ENCODE results near the gene SH2D7. TPM values are rescaled to one million over a fixed set of nuclear protein-coding genes. Genes with fewer than 3 reads are reported as not detected.

Gene SH2D7
- total RNA-seq, 1 experiment from 2014 or later = not detected

- Histone ChIP-seq H3K9me3 (ENCODE audit: control insufficient read depth, insufficient read depth, low read depth, low read length) (no peaks in the 10 kb centered on the region), H3K4me3 (ENCODE audit: low read depth in 2 of 2, low read length in 2 of 2) (no peak overlapping the region), H3K4me1 (ENCODE audit: control insufficient read depth, insufficient read depth, low read length) (no peaks in the 10 kb centered on the region), H3K27ac (ENCODE audit: low read length) (no peak overlapping the region), H3K36me3 (ENCODE audit: control insufficient read depth, insufficient read depth, low read length) (no peaks in the 10 kb centered on the region), H3K27me3 (ENCODE audit: control insufficient read depth, insufficient read depth, low read length) (no peaks in the 10 kb centered on the region)
- DNase-seq (ENCODE audit: low read depth, low spot score) (no peak), ATAC-seq (peak; percentile 25; the same call in 1 of the 2 replicates)
- TF ChIP-seq TCF7L2 (IDR thresholded peaks at IDR 0.05; ENCODE audit: low read depth, low read length) (no peak), REST (IDR thresholded peaks at IDR 0.05; ENCODE audit: insufficient read depth in 1 of 2, low read depth in 2 of 2, low read length in 1 of 2) (no peak), SIN3A (IDR thresholded peaks at IDR 0.05; ENCODE audit: borderline replicate concordance, insufficient read depth, low read depth, low read length) (no peak), CTCF (IDR thresholded peaks at IDR 0.05) (no peak), POLR2AphosphoS5 (IDR thresholded peaks at IDR 0.05; ENCODE audit: low read depth, low read length) (no peak)
- BruUV-seq (replicated peaks) = no TSS peak
- in situ Hi-C loops (cut with HindIII; ENCODE audit: low pct_unique_long_range_greater_than_20kb, low sequenced_read_pairs) (no loop called here), intact Hi-C loops (cut with micrococcal nuclease; ENCODE audit: unreplicated experiment) (no loop called here)
- POLR2A ChIA-PET = interaction anchor here (1.0 kb wide), 1 partner anchor 8 kb away, joined by 3 read pairs; no protein-coding TSS in a partner anchor
- CTCF ChIA-PET = interaction anchor here (0.6 to 0.7 kb wide), 2 partner anchors 22 to 115 kb away, joined by 3 to 4 read pairs; no protein-coding TSS in a partner anchor
These were observed 9.6 kb upstream of the SH2D7 start for GRCh38 chr15:78082743-78083110.

GRCh38 chr15:78083186-78083585 is 9.2 kb upstream of the SH2D7 start:
- ChIA-PET CTCF (interaction anchor here (0.6 kb wide), 1 partner anchor 115 kb away, joined by 4 read pairs; no protein-coding TSS in a partner anchor), POLR2A (no interaction called here)
- in situ Hi-C loops (cut with HindIII; ENCODE audit: low pct_unique_long_range_greater_than_20kb, low sequenced_read_pairs) = no loop called here
- H3K4me1 ChIP-seq (ENCODE audit: control insufficient read depth, insufficient read depth, low read length) = no peaks in the 10 kb centered on the region
- H3K27ac ChIP-seq (ENCODE audit: low read length) = no peak overlapping the region
- no peaks in the 10 kb centered on the region for H3K9me3 ChIP-seq (ENCODE audit: control insufficient read depth, insufficient read depth, low read depth, low read length)
- BruUV-seq (replicated peaks) = no TSS peak
- no peak for ATAC-seq
- no peak overlapping the region for H3K4me3 ChIP-seq (ENCODE audit: low read depth in 2 of 2, low read length in 2 of 2)
- intact Hi-C loops (cut with micrococcal nuclease; ENCODE audit: unreplicated experiment) = no loop called here
- no peaks in the 10 kb centered on the region for H3K36me3 ChIP-seq (ENCODE audit: control insufficient read depth, insufficient read depth, low read length)
- TF ChIP-seq TCF7L2 (IDR thresholded peaks at IDR 0.05; ENCODE audit: low read depth, low read length) (no peak), CTCF (IDR thresholded peaks at IDR 0.05) (no peak), POLR2AphosphoS5 (IDR thresholded peaks at IDR 0.05; ENCODE audit: low read depth, low read length) (no peak), SIN3A (IDR thresholded peaks at IDR 0.05; ENCODE audit: borderline replicate concordance, insufficient read depth, low read depth, low read length) (no peak), REST (IDR thresholded peaks at IDR 0.05; ENCODE audit: insufficient read depth in 1 of 2, low read depth in 2 of 2, low read length in 1 of 2) (no peak)
- H3K27me3 ChIP-seq (ENCODE audit: control insufficient read depth, insufficient read depth, low read length) = no peaks in the 10 kb centered on the region
- no peak for DNase-seq (ENCODE audit: low read depth, low spot score)

All from Panc1 (cell line).